Fibroblast of peridontal ligament (primary cell): ENCODE data around the gene GNPTG.
A peak's percentile ranks its signal among the peaks of the same experiment; 100 is the strongest.

Experiments used
- DNase-seq: peaks from one replicate; pipeline ENCODE4 v3.0.0-alpha.2; 2010; ENCODE audit errors: extremely low read depth

GNPTG gene

DNA sequence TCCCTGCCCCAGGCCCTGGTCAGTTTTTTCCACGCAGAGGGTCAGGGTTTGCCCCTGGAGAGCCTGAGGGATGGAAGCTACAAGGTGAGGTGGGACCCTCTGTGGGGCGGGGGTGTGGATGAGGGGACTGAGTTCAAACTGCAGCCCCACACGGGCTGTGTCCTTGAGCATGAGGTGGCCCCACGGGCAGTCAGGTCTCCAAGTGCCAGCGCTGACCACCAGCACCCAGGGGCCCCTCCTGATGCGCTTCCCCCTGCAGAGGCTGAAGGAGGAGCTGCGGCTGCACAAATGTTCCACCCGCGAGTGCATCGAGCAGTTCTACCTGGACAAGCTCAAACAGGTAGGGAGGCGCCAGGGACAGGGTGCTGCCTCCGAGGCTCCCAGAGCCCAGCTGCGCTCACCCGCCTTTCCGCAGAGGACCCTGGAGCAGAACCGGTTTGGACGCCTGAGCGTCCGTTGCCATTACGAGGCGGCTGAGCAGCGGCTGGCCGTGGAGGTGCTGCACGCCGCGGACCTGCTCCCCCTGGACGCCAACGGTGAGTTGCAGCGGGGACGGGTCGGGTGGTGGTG, 4.4 kb upstream of the GNPTG start:
- DNase-seq = no peak

- DNase-seq = no peak
Observed at GRCh38 chr16:1347962-1348361, 3.8 kb upstream of the GNPTG start.

- DNase-seq = no peak
Observed at GRCh38 chr16:1348441-1348840, 3.3 kb upstream of the GNPTG start.

DNA sequence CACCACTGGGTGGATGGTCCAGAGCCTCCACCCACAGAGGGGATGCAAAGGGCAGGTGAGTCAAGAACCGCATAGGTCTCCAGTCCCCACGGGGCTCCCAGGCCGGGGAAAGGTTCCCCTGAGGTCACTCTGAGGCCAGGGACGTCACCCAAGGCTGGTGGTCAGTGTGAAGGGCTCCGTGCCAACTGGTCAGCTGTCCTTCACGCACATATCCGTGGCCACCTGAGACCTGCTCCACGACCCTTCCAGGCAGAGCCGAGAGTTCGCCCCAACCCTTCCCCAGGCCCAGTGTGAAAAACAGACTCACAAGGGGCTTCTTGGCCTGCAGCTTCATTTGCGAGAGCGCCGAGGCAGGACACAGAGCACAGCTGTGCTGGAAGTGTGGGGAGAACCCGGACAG, 2.8 kb upstream of the GNPTG start:
- no peak for DNase-seq

GRCh38 chr16:1349351-1349750, 2.4 kb upstream of the GNPTG start:
- no peak for DNase-seq

DNA sequence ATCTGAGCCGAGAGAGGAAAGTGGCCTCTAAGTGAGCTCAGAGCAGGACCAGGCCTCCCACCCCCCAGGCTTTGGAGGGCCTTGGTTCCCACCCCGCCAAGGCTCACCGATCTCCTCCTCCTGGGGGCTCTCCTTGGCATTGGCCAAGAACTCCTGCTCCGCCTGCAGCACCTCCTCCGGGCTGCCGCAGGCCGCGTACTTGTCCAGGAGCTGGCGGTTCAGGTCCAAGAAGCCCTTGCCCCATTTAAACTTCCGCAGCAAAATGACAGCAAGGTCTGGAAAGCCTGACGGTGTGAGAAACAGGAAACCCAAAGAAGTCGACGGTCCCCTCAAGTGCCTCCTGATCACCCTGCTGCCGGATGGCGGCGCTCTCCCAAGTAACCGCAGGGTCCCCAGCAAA, 1.8 kb upstream of the GNPTG start:
- DNase-seq = no peak

GRCh38 chr16:1350691-1351090, 1.0 kb upstream of the GNPTG start:
- DNase-seq = no peak

DNA sequence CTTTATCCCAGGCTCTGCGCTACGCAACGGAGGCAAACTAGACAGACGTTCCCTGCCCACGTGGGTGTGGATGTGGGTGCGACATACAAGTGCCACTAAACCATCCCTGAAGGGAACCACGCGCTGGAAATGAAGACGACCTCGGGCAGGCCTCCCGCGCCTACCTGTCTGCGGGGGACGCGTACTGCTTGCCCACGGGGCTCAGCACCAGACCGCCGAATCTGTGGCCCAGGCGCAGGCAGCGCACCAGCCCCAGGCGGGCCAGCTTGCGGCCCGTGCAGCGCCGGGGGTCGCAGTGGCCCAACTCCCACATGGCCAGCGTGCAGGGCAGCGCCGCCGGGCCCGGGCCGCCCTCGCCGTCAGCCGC, 533 bp upstream of the GNPTG start:
- no peak for DNase-seq

- no peak for DNase-seq
Observed at GRCh38 chr16:1354815-1355540, 3.2 kb downstream of the GNPTG start.

- no peak for DNase-seq
Observed at GRCh38 chr16:1355591-1355990, 3.9 kb downstream of the GNPTG start.

DNA sequence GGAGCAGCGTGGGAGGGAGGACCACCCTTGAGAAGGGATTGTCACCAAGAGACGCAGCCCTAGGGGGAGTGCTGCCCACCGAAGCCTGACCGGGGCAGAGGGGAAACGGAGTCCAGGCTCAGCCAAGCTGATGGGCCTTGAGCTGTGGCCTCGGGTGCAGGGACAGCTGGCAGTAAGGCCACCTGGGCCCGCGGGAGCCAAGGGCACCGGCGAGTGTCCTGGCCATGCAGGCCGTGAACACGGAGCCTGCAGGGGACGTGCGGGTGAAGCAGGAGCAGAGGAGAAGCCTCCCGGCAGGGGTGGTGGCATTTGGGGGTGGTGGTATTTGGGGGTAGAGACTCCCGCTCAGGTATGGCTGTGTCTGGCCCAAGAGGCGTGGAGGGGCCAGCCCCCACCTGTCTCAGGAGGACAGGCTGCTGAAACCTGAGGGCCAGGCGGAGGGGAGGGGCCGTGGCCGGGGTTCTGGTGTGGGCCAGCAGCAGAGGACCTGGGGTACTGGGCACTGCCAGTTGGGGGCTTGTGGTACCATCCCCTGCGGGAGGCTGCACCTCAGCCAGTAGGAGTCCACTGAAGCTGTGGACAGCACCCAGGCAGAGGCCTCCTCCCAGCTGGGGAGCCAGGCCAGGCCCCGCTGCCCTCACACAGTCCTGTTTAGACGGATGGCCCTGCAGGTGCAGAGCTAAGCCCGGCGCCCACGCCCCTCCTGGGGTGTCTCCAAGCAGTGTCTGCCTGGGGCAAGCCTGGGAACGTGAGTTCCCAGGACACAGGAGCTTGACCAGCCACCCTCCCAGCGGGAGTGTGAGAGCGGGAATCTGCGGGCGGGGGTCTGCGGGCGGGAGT, 4.5 kb downstream of the GNPTG start:
- no peak for DNase-seq

GRCh38 chr16:1357906-1358566, 6.3 kb downstream of the GNPTG start:
- DNase-seq = no peak

DNA sequence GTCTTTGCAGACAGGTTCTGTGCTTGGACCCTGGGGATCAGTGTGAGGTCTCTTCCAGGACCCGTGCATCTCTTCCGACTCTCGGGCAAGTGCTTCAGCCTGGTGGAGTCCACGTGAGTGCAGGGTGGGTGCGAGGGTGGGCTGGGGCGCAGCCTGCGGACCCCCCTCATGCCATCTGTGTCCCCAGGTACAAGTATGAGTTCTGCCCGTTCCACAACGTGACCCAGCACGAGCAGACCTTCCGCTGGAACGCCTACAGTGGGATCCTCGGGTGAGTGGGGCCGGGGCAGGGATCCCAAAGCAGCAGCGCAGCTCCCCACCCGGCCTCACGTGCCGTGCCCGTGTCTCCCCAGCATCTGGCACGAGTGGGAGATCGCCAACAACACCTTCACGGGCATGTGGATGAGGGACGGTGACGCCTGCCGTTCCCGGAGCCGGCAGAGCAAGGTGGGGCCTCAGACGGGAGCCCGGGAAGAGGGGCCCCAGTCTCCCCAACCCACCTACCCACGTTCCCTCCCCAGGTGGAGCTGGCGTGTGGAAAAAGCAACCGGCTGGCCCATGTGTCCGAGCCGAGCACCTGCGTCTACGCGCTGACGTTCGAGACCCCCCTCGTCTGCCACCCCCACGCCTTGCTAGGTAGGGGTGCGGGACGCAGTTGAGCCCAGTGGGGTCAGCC, 10.1 kb downstream of the GNPTG start:
- no peak for DNase-seq

GRCh38 chr16:1362807-1363206, 11.1 kb downstream of the GNPTG start:
- DNase-seq = no peak

DNA sequence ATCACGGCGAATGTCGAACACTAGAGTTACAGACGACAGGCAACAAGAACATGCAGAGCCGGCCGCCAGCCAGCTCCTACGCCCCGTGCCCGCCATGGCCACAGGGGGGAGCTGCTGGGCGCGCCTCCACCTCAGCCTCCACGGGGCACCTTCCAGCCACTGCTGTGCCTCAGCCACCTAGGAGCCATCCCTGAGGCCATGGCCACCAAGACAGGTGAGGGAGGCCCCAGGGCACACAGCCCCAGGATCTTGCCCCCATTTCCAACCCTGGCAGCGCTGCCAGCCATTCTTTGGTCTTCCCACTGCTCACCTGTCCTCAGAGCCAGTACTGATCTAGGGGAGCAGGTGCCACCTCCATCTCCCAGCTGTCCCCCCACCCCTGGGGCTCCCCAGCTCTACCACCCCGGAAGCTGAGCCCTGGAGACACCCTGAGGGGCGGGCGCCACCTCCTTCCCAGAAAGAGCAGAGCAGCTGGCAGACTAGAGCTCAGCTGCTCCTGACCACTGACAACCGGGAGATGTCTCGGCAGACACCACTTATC, 11.8 kb downstream of the GNPTG start:
- peak; percentile 12 for DNase-seq

- DNase-seq = no peak
Observed at GRCh38 chr16:1364510-1364909, 12.8 kb downstream of the GNPTG start.

- no peak for DNase-seq
Observed at GRCh38 chr16:1366060-1366711, 14.5 kb downstream of the GNPTG start.

DNA sequence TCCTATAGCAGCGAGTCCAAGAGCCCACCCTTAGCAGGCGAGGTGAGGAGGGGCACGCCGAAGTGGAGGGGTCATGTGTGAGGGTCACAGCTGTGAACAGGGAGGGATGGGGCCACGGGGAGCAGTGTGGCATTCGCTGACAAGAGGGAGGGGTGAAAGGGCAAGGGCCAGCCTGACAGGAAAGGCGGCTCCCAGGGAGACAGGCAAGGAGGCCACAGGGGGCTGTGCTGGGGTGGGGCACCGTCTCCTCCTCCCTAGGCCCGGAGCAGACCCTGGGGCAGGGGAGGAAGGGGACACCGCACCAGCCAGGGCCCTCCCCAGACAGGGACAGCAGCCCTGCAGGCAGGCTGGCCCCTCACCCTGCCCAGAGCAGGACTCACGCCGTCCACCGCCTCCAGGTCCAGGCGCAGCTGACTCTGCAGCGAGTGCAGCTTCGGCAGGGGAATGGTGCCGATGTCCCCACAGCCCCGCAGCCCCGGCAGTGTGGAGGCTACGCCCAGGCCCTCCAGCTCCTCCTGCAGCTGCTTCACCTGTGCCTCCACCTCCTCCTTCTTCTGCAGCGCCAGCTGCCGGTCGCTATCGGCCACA, 15.1 kb downstream of the GNPTG start:
- no peak for DNase-seq

- DNase-seq = no peak
Observed at GRCh38 chr16:1367486-1368174, 15.9 kb downstream of the GNPTG start.
